HEK293T (cell line): Measurements from ENCODE around the gene MYO6.

Source experiments
- ARNT ChIP-seq: fragments of 450-650 bp; IDR thresholded peaks from 2 replicates; pipeline ENCODE4 v1.6.1; 2017; ENCODE audit warnings: mild to moderate bottlenecking
- BHLHE40 ChIP-seq: fragments of 450-650 bp; IDR thresholded peaks from 2 replicates; pipeline ENCODE4 v1.6.1; 2016; ENCODE audit warnings: mild to moderate bottlenecking, moderate library complexity, borderline replicate concordance
- CTBP1 ChIP-seq: fragments of 450-650 bp; IDR thresholded peaks from 2 replicates; pipeline ENCODE4 v1.6.1; 2016; ENCODE audit warnings: borderline replicate concordance
- ELF4 ChIP-seq: fragments of 450-650 bp; IDR thresholded peaks from 2 replicates; pipeline ENCODE4 v1.6.1; 2017; ENCODE audit warnings: antibody characterized with exemption
- FOXK2 ChIP-seq: fragments of 450-650 bp; IDR thresholded peaks from 2 replicates; pipeline ENCODE4 v1.6.1; 2016; ENCODE audit warnings: mild to moderate bottlenecking
- FOXM1 ChIP-seq: fragments of 450-650 bp; IDR thresholded peaks from 2 replicates; pipeline ENCODE4 v1.6.1; 2017; ENCODE audit warnings: mild to moderate bottlenecking, borderline replicate concordance
- HDGF ChIP-seq: fragments of 450-650 bp; IDR thresholded peaks from 2 replicates; pipeline ENCODE4 v1.6.1; 2017; ENCODE audit warnings: antibody characterized with exemption, borderline replicate concordance
- LEF1 ChIP-seq: fragments of 450-650 bp; IDR thresholded peaks from 2 replicates; pipeline ENCODE4 v1.6.1; 2017; ENCODE audit warnings: mild to moderate bottlenecking, borderline replicate concordance
- NFRKB ChIP-seq: fragments of 450-650 bp; IDR thresholded peaks from 2 replicates; pipeline ENCODE4 v1.6.1; 2016; ENCODE audit warnings: mild to moderate bottlenecking, moderate library complexity
- SP1 ChIP-seq: fragments of 450-650 bp; IDR thresholded peaks from 2 replicates; pipeline ENCODE4 v1.6.1; 2017
- SUZ12 ChIP-seq: fragments of 450-650 bp; IDR thresholded peaks from 2 replicates; pipeline ENCODE4 v1.6.1; 2016; ENCODE audit warnings: mild to moderate bottlenecking
- TARDBP ChIP-seq: fragments of 450-650 bp; IDR thresholded peaks from 2 replicates; pipeline ENCODE4 v1.6.1; 2016
- ZNF384 ChIP-seq: fragments of 450-650 bp; IDR thresholded peaks from 2 replicates; pipeline ENCODE4 v1.6.1; 2016
- TF ChIP-seq, protein P1 (sequence below): fragments of 450-650 bp; IDR thresholded peaks from 2 replicates; pipeline ENCODE4 v1.6.1; 2016

DNA sequence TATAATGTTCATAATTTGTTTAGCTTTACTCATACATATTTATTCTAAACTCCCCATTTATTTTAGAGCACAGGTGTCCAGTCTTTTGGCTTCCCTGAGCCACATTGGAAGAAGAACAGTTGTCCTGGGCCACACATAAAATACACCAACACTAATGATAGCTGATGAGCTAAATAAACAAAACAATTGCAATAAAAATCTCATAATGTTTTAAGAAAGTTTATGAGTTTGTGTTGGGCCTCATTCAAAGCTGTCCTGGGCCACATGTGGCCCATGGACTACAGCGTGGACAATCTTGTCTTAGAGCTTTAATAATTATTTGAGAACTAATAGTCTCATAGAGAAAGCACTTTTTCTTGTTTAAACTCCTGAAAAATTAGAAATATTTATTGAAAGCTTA is 131.3 kb downstream of the MYO6 start:
- TF ChIP-seq ARNT: no peak
- TF ChIP-seq ELF4: no peak
- no peak for TF ChIP-seq TARDBP
- no peak for TF ChIP-seq BHLHE40
- TF ChIP-seq ZNF384: no peak
- TF ChIP-seq NFRKB: no peak
- TF ChIP-seq SUZ12: no peak
- TF ChIP-seq SP1: no peak
- TF ChIP-seq FOXM1: no peak
- no peak for TF ChIP-seq CTBP1
- no peak for TF ChIP-seq FOXK2
- TF ChIP-seq LEF1: no peak
- TF ChIP-seq, protein P1, sequence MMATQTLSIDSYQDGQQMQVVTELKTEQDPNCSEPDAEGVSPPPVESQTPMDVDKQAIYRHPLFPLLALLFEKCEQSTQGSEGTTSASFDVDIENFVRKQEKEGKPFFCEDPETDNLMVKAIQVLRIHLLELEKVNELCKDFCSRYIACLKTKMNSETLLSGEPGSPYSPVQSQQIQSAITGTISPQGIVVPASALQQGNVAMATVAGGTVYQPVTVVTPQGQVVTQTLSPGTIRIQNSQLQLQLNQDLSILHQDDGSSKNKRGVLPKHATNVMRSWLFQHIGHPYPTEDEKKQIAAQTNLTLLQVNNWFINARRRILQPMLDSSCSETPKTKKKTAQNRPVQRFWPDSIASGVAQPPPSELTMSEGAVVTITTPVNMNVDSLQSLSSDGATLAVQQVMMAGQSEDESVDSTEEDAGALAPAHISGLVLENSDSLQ: no peak
- TF ChIP-seq HDGF: no peak
